Effector memory CD8-positive, alpha-beta T cell (primary cell): ENCODE measurements around the gene RAB9A.

ENCODE experiments used
- ATAC-seq: fragments of 150-1000 bp; cut with Tn5 transposase; replicated peaks from 2 replicates; pipeline ENCODE4 v1.10.0; 2021; ENCODE audit warnings: mild to moderate bottlenecking, moderate library complexity
- DNase-seq, 3 experiments: peaks; one replicate each; pipeline ENCODE4 v3.0.0; 2021
- H3K27ac Mint-ChIP-seq, 2 donors: one replicate each; pipeline ENCODE4 v1.8.0; 2022; ENCODE audit warnings: mild to moderate bottlenecking in 2 of 2, mixed read lengths in 2 of 2, moderate library complexity in 2 of 2
- H3K27me3 Mint-ChIP-seq, 2 donors: one replicate each; pipeline ENCODE4 v1.8.0; 2022; ENCODE audit warnings: mixed read lengths in 2 of 2
- H3K36me3 Mint-ChIP-seq: one replicate; pipeline ENCODE4 v1.8.0; 2022; ENCODE audit warnings: mild to moderate bottlenecking, moderate library complexity, mixed read lengths; ENCODE audit not compliant: insufficient read depth
- H3K4me1 Mint-ChIP-seq, 2 donors: one replicate each; pipeline ENCODE4 v1.8.0; 2022; ENCODE audit warnings: low read depth in 2 of 2, mixed read lengths in 2 of 2
- H3K4me3 Mint-ChIP-seq, 2 donors: one replicate each; pipeline ENCODE4 v1.8.0; 2022; ENCODE audit warnings: mild to moderate bottlenecking in 2 of 2, mixed read lengths in 2 of 2, moderate library complexity in 2 of 2
- H3K9me3 Mint-ChIP-seq, 2 donors: one replicate each; pipeline ENCODE4 v1.8.0; 2022; ENCODE audit warnings: mixed read lengths in 2 of 2

RAB9A gene

DNA sequence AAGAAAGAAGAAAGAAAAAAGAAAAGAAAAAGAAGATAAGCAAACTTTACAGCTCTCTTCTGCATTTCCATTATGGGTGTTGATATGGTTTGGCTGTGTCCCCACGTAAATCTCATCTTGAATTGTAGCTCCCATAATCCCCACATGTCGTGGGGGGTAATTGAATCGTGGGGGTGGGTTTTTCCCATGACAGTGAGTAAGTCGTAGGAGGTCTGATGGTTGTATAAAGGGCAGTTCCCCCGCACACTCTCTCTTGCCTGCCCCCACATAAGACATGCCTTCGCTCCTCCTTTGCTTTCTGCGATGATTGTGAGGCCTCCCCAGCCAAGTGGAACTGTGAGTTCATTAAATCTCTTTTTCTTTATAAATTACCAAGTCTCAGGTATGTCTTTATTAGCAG lies 7.3 kb upstream of the RAB9A start:
- Mint-ChIP-seq H3K4me3 (no peak overlapping the region), H3K27ac (no peak overlapping the region), H3K27me3 (no peaks in the 10 kb centered on the region), H3K9me3 (no peaks in the 10 kb centered on the region), H3K36me3 (no peaks in the 10 kb centered on the region), H3K4me1 (peaks cover 5 to 10% of the 10 kb centered on the region in 2 donors)
- DNase-seq (no peak), ATAC-seq (no peak)

DNA sequence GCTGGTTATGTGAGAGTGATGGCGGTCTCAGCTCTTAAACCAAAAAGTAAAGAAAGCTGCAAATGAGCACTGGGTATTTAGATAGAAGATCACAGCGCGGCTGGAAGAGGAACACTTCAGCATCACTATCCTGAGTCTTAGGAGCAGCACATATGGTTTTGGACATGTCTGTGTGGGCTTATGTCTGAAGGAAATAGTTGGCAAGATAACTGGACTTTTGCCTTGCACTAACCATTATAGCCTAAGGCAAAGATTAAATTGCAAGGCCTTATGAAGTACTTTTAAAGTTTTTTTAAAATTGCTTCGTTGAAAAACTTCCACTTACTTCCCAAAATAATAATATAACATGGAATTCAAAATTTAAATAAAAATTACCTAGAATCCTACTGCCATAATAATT lies 4.6 kb upstream of the RAB9A start:
- Mint-ChIP-seq H3K27ac (no peak overlapping the region), H3K36me3 (peaks cover 3% of the 10 kb centered on the region), H3K4me3 (no peak overlapping the region), H3K4me1 (peaks cover 7 to 19% of the 10 kb centered on the region in 2 donors), H3K27me3 (no peaks in the 10 kb centered on the region), H3K9me3 (no peaks in the 10 kb centered on the region)
- DNase-seq (no peak), ATAC-seq (no peak)

GRCh38 chrX:13685126-13685763 lies 3.7 kb upstream of the RAB9A start:
- Mint-ChIP-seq H3K9me3 (no peaks in the 10 kb centered on the region), H3K27ac (peak overlapping the region; percentile 13 to 64), H3K4me3 (no peak overlapping the region), H3K27me3 (no peaks in the 10 kb centered on the region), H3K36me3 (peaks cover 5% of the 10 kb centered on the region), H3K4me1 (peaks cover 8 to 23% of the 10 kb centered on the region in 2 donors)
- DNase-seq: no peak
- no peak for ATAC-seq

DNA sequence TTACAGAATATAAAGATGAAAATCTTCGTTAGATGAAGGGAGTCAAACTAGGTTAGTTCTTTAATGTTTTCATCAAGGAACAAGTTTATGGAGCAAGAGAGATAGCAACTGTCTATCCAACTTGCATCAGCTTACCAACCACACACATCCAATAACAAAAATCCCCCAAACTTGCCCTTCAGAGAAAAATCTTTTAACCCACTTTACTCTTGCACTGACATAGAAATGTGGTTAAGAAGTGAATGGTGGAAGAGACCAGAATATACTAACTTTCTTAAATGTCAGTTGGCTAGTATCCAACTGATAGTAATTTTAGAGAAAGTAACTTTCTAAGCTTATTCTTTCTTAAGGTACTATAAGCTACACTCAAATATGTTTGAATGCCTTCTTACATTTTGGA lies 1.7 kb upstream of the RAB9A start:
- peak overlapping the region in 1 of 2 donors; percentile 77 for H3K27ac Mint-ChIP-seq
- no peaks in the 10 kb centered on the region for H3K9me3 Mint-ChIP-seq
- no peaks in the 10 kb centered on the region for H3K27me3 Mint-ChIP-seq
- peak overlapping the region in 1 of 2 donors; percentile 30 for H3K4me3 Mint-ChIP-seq
- DNase-seq: no peak
- peaks cover 5% of the 10 kb centered on the region for H3K36me3 Mint-ChIP-seq
- peaks cover 16 to 32% of the 10 kb centered on the region in 2 donors for H3K4me1 Mint-ChIP-seq
- no peak for ATAC-seq

DNA sequence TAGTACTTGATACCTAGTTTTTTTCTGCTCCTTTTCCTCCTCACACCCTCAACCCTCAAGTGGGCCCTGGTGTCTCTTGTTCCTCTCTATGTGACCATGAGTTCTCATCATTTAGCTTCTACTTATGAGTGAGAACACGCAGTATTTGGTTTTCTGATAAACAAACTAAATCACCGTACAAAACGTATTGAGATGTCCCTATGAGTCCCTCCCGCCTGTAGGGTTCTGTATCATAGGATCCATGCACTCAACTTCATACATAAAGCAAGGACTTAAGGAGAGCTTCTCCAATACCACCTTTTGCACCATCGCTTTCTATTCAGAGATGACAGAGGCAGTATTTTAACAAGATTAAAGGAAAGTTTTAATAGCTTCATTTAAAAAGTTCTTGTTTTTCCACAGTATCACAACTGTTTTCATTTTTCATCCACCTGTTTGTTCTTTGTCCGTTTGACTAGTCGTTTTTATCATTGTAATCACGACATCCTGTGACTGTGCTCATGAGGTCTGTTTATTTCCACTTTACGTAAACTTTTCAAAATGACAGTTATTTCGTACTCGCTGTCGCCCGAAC lies 457 bp upstream of the RAB9A start:
- H3K27me3 Mint-ChIP-seq: no peaks in the 10 kb centered on the region
- H3K27ac Mint-ChIP-seq: peak overlapping the region; percentile 84 to 95
- peak overlapping the region; percentile 85 to 86 for H3K4me3 Mint-ChIP-seq
- peaks cover 9% of the 10 kb centered on the region for H3K36me3 Mint-ChIP-seq
- H3K4me1 Mint-ChIP-seq: peaks cover 27 to 44% of the 10 kb centered on the region in 2 donors
- no peaks in the 10 kb centered on the region for H3K9me3 Mint-ChIP-seq
- DNase-seq (no peak), ATAC-seq (peak; percentile 27)

DNA sequence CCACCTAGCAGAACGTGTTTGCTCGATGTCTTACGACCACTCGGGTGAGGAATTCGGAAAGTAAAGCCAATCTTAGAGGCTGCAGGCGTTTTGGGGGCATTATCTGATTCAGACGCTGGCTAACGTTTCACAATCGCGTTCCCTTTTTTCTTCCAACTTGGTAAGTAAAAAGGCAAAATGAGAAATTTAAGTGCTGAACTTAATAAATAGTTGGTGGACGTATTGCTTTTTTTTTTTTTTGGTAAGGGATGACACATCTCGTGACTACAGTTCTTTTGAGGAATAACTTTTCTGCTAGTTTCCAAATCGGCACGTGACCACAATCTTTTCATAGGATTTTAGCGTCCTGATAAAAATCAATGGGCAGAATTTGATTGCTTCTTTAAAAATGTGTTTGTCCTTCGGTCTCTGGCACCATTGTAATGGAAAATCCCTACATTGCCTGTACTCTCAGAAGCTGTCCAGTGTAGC lies 848 bp downstream of the RAB9A start:
- peaks cover 32 to 48% of the 10 kb centered on the region in 2 donors for H3K4me1 Mint-ChIP-seq
- H3K27me3 Mint-ChIP-seq: no peaks in the 10 kb centered on the region
- H3K9me3 Mint-ChIP-seq: no peaks in the 10 kb centered on the region
- ATAC-seq (no peak), DNase-seq (no peak)
- H3K27ac Mint-ChIP-seq: peak overlapping the region; percentile 84 to 95
- H3K36me3 Mint-ChIP-seq: peaks cover 9% of the 10 kb centered on the region
- peak overlapping the region; percentile 85 to 86 for H3K4me3 Mint-ChIP-seq

DNA sequence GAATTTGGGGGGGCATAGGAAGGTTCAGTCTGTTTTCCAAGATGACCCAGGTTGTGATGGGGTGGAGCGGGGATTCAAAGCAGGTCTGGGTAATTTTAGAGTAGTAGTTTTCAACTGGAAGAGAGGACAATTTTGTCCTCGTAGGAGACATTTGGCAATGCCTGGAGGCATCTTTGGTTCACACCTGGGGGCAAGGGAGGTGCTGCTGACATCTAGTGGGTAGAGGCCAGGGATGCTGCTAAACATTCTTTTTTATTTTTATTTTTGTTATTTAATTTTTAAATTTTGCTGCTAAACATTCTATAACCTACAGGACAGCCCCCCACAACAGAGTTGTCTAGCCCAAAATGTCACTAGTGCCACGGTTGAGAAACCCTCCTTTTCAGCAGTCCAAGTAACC lies 1.9 kb downstream of the RAB9A start:
- Mint-ChIP-seq H3K9me3 (no peaks in the 10 kb centered on the region), H3K27me3 (no peaks in the 10 kb centered on the region), H3K36me3 (peaks cover 11% of the 10 kb centered on the region), H3K4me1 (peaks cover 36 to 49% of the 10 kb centered on the region in 2 donors), H3K27ac (peak overlapping the region; percentile 84 to 95), H3K4me3 (peak overlapping the region; percentile 85 to 86)
- no peak for ATAC-seq
- peak in 1 of 3 experiments; percentile 10 for DNase-seq

GRCh38 chrX:13691841-13692371 lies 3.0 kb downstream of the RAB9A start:
- H3K27ac Mint-ChIP-seq: peak overlapping the region; percentile 84 to 86
- H3K9me3 Mint-ChIP-seq: no peaks in the 10 kb centered on the region
- peaks cover 11% of the 10 kb centered on the region for H3K36me3 Mint-ChIP-seq
- no peak for DNase-seq
- peak overlapping the region; percentile 66 to 68 for H3K4me3 Mint-ChIP-seq
- peaks cover 40 to 54% of the 10 kb centered on the region in 2 donors for H3K4me1 Mint-ChIP-seq
- peak; percentile 38 for ATAC-seq
- H3K27me3 Mint-ChIP-seq: no peaks in the 10 kb centered on the region

DNA sequence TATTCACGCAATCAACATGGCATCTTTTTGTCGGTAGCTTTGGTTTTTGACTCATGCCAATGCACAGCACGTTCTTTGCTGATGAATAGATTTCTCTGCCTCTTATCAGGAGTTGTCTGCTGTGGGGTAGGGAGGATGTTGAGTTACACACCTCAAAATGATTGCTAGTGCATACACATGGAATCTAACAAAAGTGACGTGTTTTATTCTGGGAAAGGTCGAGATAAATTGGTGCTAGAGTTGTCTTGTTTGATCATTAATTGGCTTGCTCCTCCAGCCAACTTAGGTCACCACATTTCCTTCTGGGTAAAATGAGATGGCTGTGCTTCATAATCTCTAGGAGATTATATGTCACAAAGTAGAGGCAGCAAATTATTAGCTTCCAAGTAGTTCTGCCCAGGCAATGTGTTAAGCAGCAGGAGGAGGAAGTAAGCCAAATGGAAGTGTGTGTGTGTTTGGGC lies 3.9 kb downstream of the RAB9A start:
- ATAC-seq: no peak
- Mint-ChIP-seq H3K27me3 (no peaks in the 10 kb centered on the region), H3K9me3 (no peaks in the 10 kb centered on the region), H3K27ac (peak overlapping the region; percentile 84 to 86), H3K4me1 (peaks cover 44 to 56% of the 10 kb centered on the region in 2 donors), H3K36me3 (peaks cover 11% of the 10 kb centered on the region), H3K4me3 (peak overlapping the region; percentile 66 to 68)
- DNase-seq: no peak

GRCh38 chrX:13693341-13693961 lies 4.5 kb downstream of the RAB9A start:
- Mint-ChIP-seq H3K4me3 (peak overlapping the region; percentile 66 to 68), H3K9me3 (no peaks in the 10 kb centered on the region), H3K27ac (peak overlapping the region; percentile 84 to 86), H3K4me1 (peaks cover 44 to 53% of the 10 kb centered on the region in 2 donors), H3K27me3 (no peaks in the 10 kb centered on the region), H3K36me3 (peaks cover 11% of the 10 kb centered on the region)
- ATAC-seq: no peak
- no peak for DNase-seq

DNA sequence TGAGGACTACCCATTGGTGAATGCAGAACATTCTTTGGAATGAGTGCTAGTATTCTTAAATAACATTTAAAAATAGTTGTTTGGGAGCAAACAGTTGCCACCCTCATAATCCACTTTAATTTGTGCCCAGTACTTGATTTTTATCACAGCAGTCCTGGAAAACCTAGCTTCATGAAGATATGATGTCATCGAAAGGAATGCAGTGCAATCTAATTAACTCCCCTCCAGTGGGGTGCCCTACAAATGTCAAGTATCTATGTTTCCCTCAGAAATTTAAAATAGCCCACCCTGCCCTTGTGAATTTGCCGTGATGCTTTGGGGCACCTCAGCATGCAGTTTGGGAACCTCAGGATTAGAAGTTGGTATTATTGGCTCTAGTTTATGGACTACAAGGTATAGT lies 5.4 kb downstream of the RAB9A start:
- peaks cover 8% of the 10 kb centered on the region for H3K36me3 Mint-ChIP-seq
- no peak for ATAC-seq
- no peaks in the 10 kb centered on the region for H3K9me3 Mint-ChIP-seq
- H3K4me3 Mint-ChIP-seq: no peak overlapping the region
- H3K4me1 Mint-ChIP-seq: peaks cover 45 to 55% of the 10 kb centered on the region in 2 donors
- H3K27me3 Mint-ChIP-seq: no peaks in the 10 kb centered on the region
- no peak for DNase-seq
- H3K27ac Mint-ChIP-seq: peak overlapping the region in 1 of 2 donors; percentile 86

- Mint-ChIP-seq H3K27ac (peak overlapping the region in 1 of 2 donors; percentile 93), H3K4me3 (peak overlapping the region; percentile 45 to 53), H3K27me3 (no peaks in the 10 kb centered on the region), H3K4me1 (peaks cover 47 to 56% of the 10 kb centered on the region in 2 donors), H3K36me3 (peaks cover 6% of the 10 kb centered on the region), H3K9me3 (no peaks in the 10 kb centered on the region)
- no peak for ATAC-seq
- no peak for DNase-seq
Observed at GRCh38 chrX:13694983-13695382, 6.1 kb downstream of the RAB9A start.

DNA sequence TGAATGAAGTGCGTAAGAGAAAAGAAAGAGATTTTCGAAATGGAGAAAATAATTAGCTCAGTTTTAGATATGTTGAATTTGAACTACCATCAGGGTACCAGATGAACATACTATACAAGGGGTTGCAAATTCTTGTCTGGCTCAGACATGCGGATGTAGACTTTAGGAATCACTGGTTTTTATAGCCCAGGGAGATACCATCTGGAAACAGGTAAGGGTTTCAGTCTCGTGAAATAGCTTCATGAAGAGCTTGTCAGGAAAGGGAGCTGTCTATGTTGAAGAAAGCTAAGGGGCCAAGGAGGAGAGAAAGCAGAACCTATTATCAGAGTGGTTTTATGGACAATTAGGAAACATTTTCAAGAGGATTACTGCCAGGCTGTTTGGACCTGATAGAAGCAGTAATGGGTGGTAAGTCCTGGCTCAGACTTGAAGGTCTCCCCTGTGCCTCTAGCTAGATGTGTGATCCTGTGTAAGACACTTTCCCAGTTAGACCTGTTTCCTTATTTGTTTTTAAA lies 6.7 kb downstream of the RAB9A start:
- no peak for DNase-seq
- no peak for ATAC-seq
- Mint-ChIP-seq H3K36me3 (peaks cover 6% of the 10 kb centered on the region), H3K4me3 (peak overlapping the region in 1 of 2 donors; percentile 53), H3K27me3 (no peaks in the 10 kb centered on the region), H3K27ac (peak overlapping the region; percentile 13 to 93), H3K9me3 (no peaks in the 10 kb centered on the region), H3K4me1 (peaks cover 42 to 49% of the 10 kb centered on the region in 2 donors)
